Mammary epithelial cell (primary cell): ENCODE results near the gene MINDY4B.

Source experiments
- CTCF ChIP-seq, 2 donors: IDR thresholded peaks in 1 of 2; conservative IDR thresholded peaks in 1 of 2; 2 replicates each; pipeline ENCODE4 v1.5.1; 2011 to 2012; ENCODE audit warnings: inconsistent platforms in 2 of 2, low read length in 2 of 2, mild to moderate bottlenecking in 2 of 2, control low read depth in 1 of 2, low read depth in 1 of 2; ENCODE audit not compliant: insufficient read depth in 1 of 2; ENCODE audit errors: extremely low read depth in 1 of 2
- EZH2 ChIP-seq: IDR thresholded peaks from 2 replicates; pipeline ENCODE4 v1.6.1; 2012; ENCODE audit warnings: low read length, inconsistent platforms, borderline replicate concordance

- TF ChIP-seq CTCF (conservative IDR thresholded peaks at IDR 0.05 in 1 of 2, IDR thresholded peaks at IDR 0.05 in 1 of 2; ENCODE audit: extremely low read depth in 1 of 2, insufficient read depth in 1 of 2, low read depth in 1 of 2, low read length in 2 of 2), result no peak
- no peak for TF ChIP-seq EZH2
Observed at GRCh38 chr3:150885535-150885934, 19.7 kb downstream of the MINDY4B start.
